Measurements from ENCODE around the gene STAG3. TPM values are rescaled to one million over a fixed set of nuclear protein-coding genes. Genes with fewer than 3 reads are reported as not detected.

Gene STAG3
- total and polyA plus RNA-seq, 3 donors from 2014 or later: 105 to 281 (median 224) TPM

DNA sequence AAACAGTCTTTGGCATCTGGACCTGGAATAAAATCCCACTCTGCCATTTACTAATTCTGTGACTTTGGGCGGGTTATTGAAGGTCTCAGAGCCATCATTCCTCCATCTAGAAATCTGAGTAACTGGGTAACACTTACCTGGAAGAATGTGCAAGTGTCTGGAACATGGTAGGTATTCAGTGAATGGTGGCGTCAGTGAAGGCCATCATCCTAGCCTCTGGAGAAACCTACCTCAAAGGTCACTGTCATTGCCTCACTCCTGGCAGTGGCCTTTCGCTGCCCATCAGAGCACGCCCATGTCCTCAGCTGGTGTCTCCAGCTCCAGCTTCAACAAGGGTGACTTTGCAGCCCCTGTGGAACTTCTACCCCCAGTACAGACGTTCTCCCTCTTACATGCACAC, 13.8 kb upstream of the STAG3 start:
- intact Hi-C loops (cut with DNase I; ENCODE audit: low total_unique reads): no loop called here
- 80 to 87% methylated on average over 5 of the region's 5 CpGs for WGBS, 2 donors

DNA sequence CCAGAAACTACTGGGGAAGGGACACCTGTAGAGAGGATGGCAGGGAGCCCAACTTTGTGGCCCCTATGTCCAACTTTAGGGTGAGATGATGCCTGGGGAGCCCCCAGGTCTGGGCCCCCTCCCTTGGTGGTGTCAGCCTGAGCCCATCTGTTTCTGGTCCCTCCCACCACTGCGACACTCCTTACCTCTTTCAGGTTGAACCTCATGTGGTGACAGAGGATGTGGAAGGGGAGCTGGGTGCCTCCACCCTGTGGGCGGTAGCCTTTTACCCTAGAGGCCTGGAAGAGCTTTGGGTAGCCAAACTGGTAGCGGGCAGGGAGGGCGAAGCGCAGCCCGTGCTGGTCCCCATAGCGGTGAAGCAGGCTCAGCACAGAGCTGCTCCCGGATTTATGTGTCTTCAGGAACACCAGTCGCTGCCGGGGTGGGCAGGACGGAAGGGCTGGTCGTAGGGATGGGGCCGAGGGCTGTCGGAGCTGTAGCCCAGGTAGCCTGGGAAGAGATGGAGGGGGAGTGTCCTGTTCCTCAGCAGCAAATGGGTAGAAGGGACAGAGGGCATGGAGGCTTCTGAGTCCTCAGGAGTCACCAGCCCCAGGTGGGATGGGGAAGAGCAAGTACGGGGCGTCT, 11.3 kb upstream of the STAG3 start:
- Histone ChIP-seq H3K27me3 (no peaks in the 10 kb centered on the region), H3K36me3 (ENCODE audit: low read depth, missing control alignments) (no peaks in the 10 kb centered on the region), H3K4me1 (peaks cover 10% of the 10 kb centered on the region), H3K27ac (no peak overlapping the region), H3K9me3 (no peaks in the 10 kb centered on the region), H3K4me3 (no peak overlapping the region)
- intact Hi-C loops (cut with DNase I; ENCODE audit: low total_unique reads): no loop called here
- 86 to 87% methylated on average over 8 to 16 of the region's 16 CpGs for WGBS, 2 donors
- TF ChIP-seq POLR2A (IDR thresholded peaks at IDR 0.05) (no peak), CTCF (IDR thresholded peaks at IDR 0.05) (no peak)
- no peak for DNase-seq

More for the DNA sequence above, 13.8 kb upstream of the STAG3 start:
- peaks cover 7% of the 10 kb centered on the region for H3K4me1 ChIP-seq
- no peak for DNase-seq
- TF ChIP-seq CTCF (IDR thresholded peaks at IDR 0.05) (no peak), POLR2A (IDR thresholded peaks at IDR 0.05) (no peak)
- H3K27me3 ChIP-seq: no peaks in the 10 kb centered on the region
- H3K36me3 ChIP-seq (ENCODE audit: low read depth, missing control alignments): no peaks in the 10 kb centered on the region
- H3K27ac ChIP-seq: no peak overlapping the region
- no peaks in the 10 kb centered on the region for H3K9me3 ChIP-seq
- H3K4me3 ChIP-seq: no peak overlapping the region

GRCh38 chr7:100166970-100167911, 10.5 kb upstream of the STAG3 start:
- Histone ChIP-seq H3K9me3 (no peaks in the 10 kb centered on the region), H3K4me3 (no peak overlapping the region), H3K4me1 (peaks cover 15% of the 10 kb centered on the region), H3K36me3 (ENCODE audit: low read depth, missing control alignments) (no peaks in the 10 kb centered on the region), H3K27ac (peak overlapping the region in 1 of 2 donors; percentile 89), H3K27me3 (no peaks in the 10 kb centered on the region)
- intact Hi-C loops (cut with DNase I; ENCODE audit: low total_unique reads): no loop called here
- DNase-seq: no peak
- WGBS, 2 donors: 52 to 57% methylated on average over 11 to 14 of the region's 14 CpGs
- TF ChIP-seq POLR2A (IDR thresholded peaks at IDR 0.05) (no peak), CTCF (IDR thresholded peaks at IDR 0.05) (no peak)

DNA sequence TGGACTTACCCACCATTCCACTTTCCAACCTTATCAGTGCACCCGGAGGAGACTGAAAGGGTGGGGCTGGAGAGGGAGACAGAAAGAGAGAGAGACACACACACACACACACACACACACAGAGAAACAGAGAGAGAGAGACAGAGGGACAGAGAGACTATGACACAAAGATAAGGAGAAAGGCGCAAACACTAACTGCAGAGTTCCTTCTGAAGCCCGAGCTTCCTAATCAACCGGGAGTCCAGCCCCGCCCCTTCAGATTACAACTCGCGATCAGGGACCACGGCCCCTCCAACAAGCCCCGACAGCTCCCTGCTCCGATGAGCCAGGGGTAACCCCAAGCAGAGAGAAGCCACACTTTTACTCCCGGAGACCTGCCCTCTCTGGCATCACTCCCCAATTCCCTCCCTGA, 9.8 kb upstream of the STAG3 start:
- 20 to 34% methylated on average over 11 of the region's 11 CpGs for WGBS, 2 donors
- no peaks in the 10 kb centered on the region for H3K27me3 ChIP-seq
- peak overlapping the region; percentile 47 to 58 for H3K4me3 ChIP-seq
- no peaks in the 10 kb centered on the region for H3K36me3 ChIP-seq (ENCODE audit: low read depth, missing control alignments)
- intact Hi-C loops (cut with DNase I; ENCODE audit: low total_unique reads): no loop called here
- no peaks in the 10 kb centered on the region for H3K9me3 ChIP-seq
- H3K27ac ChIP-seq: peak overlapping the region; percentile 68 to 89
- H3K4me1 ChIP-seq: peaks cover 15% of the 10 kb centered on the region
- TF ChIP-seq CTCF (IDR thresholded peaks at IDR 0.05) (no peak), POLR2A (IDR thresholded peaks at IDR 0.05) (no peak)
- peak; percentile 45 for DNase-seq
